Endothelial cell of umbilical vein (primary cell): ENCODE data around the gene ZDHHC14.

Experiments
- EZH2 ChIP-seq: IDR thresholded peaks from 2 replicates; pipeline ENCODE4 v1.6.1; 2012; ENCODE audit warnings: borderline replicate concordance, low read depth, mild to moderate bottlenecking, moderate library complexity, low read length, inconsistent platforms; ENCODE audit not compliant: severe bottlenecking
- FOS ChIP-seq: IDR thresholded peaks from 2 replicates; pipeline ENCODE4 v1.6.1; 2011; ENCODE audit warnings: mild to moderate bottlenecking, low read length, moderate library complexity, borderline replicate concordance; ENCODE audit not compliant: insufficient read depth
- GATA2 ChIP-seq: IDR thresholded peaks from 2 replicates; pipeline ENCODE4 v1.7.0; 2011; ENCODE audit warnings: low read depth, mild to moderate bottlenecking, moderate library complexity, mixed read lengths, low read length; ENCODE audit not compliant: insufficient read length, insufficient read depth
- MYC ChIP-seq: IDR thresholded peaks from one replicate; pipeline ENCODE4 v1.6.1; 2011; ENCODE audit warnings: mild to moderate bottlenecking, low read depth, low read length
- POLR2A ChIP-seq: IDR thresholded peaks from 2 replicates; pipeline ENCODE4 v1.6.1; 2012; ENCODE audit warnings: low read depth, mild to moderate bottlenecking, control low read depth, low read length
- POLR2AphosphoS5 ChIP-seq: IDR thresholded peaks from 2 replicates; pipeline ENCODE4 v1.6.1; 2012; ENCODE audit warnings: low read depth, mild to moderate bottlenecking, control low read depth, low read length, moderate library complexity; ENCODE audit not compliant: insufficient read depth
- TF ChIP-seq, protein P1 (sequence below), 2 donors: IDR thresholded peaks; 1 replicate in 1 of 2; 2 replicates in 1 of 2; pipeline ENCODE4 v1.5.1; 2011; ENCODE audit warnings: low read length in 2 of 2, mild to moderate bottlenecking in 2 of 2, moderate library complexity in 2 of 2, control low read depth in 1 of 2, inconsistent platforms in 1 of 2, low read depth in 1 of 2; ENCODE audit not compliant: insufficient read depth in 1 of 2; ENCODE audit errors: extremely low read depth in 1 of 2
- TF ChIP-seq, protein P2 (sequence below): IDR thresholded peaks from 2 replicates; pipeline ENCODE4 v1.6.1; 2011; ENCODE audit not compliant: insufficient read depth, insufficient read length

DNA sequence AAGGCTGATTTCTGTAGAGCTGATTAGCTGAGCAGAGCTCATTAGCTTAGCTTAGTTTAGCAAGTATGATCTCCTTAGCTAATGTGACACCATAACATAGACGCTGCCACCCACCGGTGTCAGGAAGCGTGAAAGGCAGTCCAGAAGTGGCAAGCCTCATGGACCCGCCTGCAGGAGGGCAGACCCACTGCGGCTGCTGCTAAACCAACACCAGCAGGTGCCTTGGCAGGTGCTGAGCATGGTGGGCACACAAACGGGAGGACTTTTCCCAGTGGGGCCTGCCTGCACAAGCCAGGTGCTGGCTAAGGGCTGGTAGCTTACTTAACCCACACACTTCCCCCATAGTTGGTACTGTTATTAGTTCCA is 22.7 kb downstream of the ZDHHC14 start:
- TF ChIP-seq EZH2 (no peak), POLR2A (no peak), MYC (no peak), FOS (no peak), POLR2AphosphoS5 (no peak), GATA2 (no peak)
- TF ChIP-seq, protein P1, sequence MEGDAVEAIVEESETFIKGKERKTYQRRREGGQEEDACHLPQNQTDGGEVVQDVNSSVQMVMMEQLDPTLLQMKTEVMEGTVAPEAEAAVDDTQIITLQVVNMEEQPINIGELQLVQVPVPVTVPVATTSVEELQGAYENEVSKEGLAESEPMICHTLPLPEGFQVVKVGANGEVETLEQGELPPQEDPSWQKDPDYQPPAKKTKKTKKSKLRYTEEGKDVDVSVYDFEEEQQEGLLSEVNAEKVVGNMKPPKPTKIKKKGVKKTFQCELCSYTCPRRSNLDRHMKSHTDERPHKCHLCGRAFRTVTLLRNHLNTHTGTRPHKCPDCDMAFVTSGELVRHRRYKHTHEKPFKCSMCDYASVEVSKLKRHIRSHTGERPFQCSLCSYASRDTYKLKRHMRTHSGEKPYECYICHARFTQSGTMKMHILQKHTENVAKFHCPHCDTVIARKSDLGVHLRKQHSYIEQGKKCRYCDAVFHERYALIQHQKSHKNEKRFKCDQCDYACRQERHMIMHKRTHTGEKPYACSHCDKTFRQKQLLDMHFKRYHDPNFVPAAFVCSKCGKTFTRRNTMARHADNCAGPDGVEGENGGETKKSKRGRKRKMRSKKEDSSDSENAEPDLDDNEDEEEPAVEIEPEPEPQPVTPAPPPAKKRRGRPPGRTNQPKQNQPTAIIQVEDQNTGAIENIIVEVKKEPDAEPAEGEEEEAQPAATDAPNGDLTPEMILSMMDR (IDR thresholded peaks at IDR 0.05; ENCODE audit: extremely low read depth in 1 of 2, insufficient read depth in 1 of 2, low read depth in 1 of 2, low read length in 2 of 2), result no peak
- TF ChIP-seq, protein P2, sequence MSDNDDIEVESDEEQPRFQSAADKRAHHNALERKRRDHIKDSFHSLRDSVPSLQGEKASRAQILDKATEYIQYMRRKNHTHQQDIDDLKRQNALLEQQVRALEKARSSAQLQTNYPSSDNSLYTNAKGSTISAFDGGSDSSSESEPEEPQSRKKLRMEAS, result no peak
